Measurements from ENCODE around the gene ZNF197.

DNA sequence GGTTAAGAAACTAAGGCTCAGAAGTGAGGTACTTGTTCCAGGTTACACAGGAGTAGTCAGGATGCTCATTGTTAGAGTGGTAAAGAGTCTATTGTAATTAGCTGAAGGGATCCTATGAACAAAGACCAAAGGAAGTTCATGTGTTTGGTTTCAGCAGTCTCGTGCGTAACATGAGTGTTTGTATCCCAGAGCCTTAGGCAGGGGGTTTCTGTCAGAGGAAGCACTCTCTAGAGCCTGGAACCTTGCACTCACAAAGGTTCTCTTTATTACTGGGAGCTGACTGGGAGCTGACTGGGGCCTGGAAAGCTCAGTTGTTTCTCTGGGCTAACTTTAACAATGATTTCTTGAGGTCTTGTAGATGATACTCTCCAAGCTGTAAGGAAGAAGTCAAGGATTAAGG, 3.9 kb downstream of the ZNF197 start:
- TF ChIP-seq POLR2AphosphoS5 (IDR thresholded peaks at IDR 0.05; ENCODE audit: low read depth, low read length) (no peak), TCF12 (IDR thresholded peaks at IDR 0.05; ENCODE audit: low read depth, low read length) (no peak), CEBPB (IDR thresholded peaks at IDR 0.05; ENCODE audit: low read depth, low read length) (no peak), JUN (IDR thresholded peaks at IDR 0.05; ENCODE audit: low read depth, low read length) (no peak), POLR2A (IDR thresholded peaks at IDR 0.05; ENCODE audit: control extremely low read depth in 1 of 2, low read depth in 2 of 2, low read length in 2 of 2) (no peak), NRF1 (IDR thresholded peaks at IDR 0.05; ENCODE audit: low read depth, low read length) (no peak)
- TF ChIP-seq, protein P1, sequence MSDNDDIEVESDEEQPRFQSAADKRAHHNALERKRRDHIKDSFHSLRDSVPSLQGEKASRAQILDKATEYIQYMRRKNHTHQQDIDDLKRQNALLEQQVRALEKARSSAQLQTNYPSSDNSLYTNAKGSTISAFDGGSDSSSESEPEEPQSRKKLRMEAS (IDR thresholded peaks at IDR 0.05) = no peak
- TF ChIP-seq, protein P2, sequence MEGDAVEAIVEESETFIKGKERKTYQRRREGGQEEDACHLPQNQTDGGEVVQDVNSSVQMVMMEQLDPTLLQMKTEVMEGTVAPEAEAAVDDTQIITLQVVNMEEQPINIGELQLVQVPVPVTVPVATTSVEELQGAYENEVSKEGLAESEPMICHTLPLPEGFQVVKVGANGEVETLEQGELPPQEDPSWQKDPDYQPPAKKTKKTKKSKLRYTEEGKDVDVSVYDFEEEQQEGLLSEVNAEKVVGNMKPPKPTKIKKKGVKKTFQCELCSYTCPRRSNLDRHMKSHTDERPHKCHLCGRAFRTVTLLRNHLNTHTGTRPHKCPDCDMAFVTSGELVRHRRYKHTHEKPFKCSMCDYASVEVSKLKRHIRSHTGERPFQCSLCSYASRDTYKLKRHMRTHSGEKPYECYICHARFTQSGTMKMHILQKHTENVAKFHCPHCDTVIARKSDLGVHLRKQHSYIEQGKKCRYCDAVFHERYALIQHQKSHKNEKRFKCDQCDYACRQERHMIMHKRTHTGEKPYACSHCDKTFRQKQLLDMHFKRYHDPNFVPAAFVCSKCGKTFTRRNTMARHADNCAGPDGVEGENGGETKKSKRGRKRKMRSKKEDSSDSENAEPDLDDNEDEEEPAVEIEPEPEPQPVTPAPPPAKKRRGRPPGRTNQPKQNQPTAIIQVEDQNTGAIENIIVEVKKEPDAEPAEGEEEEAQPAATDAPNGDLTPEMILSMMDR (IDR thresholded peaks at IDR 0.05; ENCODE audit: control extremely low read depth in 1 of 3, insufficient read depth in 1 of 3, low read depth in 1 of 3, low read length in 3 of 3) = no peak
